ENCODE results near the gene BPIFB6.

- TF ChIP-seq TAF1 (IDR thresholded peaks at IDR 0.05; ENCODE audit: borderline replicate concordance, insufficient read depth, low read length) (no peak), POLR2AphosphoS5 (IDR thresholded peaks at IDR 0.05; ENCODE audit: low read depth, low read length) (no peak), SIN3A (IDR thresholded peaks at IDR 0.05; ENCODE audit: borderline replicate concordance, insufficient read depth, low read length) (no peak), REST (IDR thresholded peaks at IDR 0.05; ENCODE audit: insufficient read depth in 1 of 2, low read depth in 2 of 2, low read length in 2 of 2) (no peak), FOXP2 (optimal IDR thresholded peaks at IDR 0.05; ENCODE audit: borderline replicate concordance, extremely low read depth, extremely low read length, insufficient read depth) (no peak)
Observed at GRCh38 chr20:33000802-33001466, 30.5 kb upstream of the BPIFB6 start.

Measured in PFSK-1 (cell line).